K562 (cell line): Measurements from ENCODE around the gene IFNA5. TPM values are rescaled to one million over a fixed set of nuclear protein-coding genes. Genes with fewer than 3 reads are reported as not detected.

Source experiments
- ATAC-seq: fragments of 200-7000 bp; cut with Tn5 transposase; 3 replicates; pipeline ENCODE4 v1.9.1; 2020; ENCODE audit warnings: moderate library complexity
- BruUV-seq: library from RNA; stranded (reverse); fragments of 400-500 nt; replicated peaks from 2 replicates; lab custom pipeline; 2021; lab: Mats Ljungman, UMichigan
- CTCF ChIA-PET: fragments of 300-600 bp; formaldehyde crosslinking; extraction: SDS; loops from one replicate; lab custom pipeline; 2021; ENCODE audit warnings: low intra/inter-chr PET ratio; lab: Yijun Ruan, JAX
- POLR2A ChIA-PET: fragments of 300-600, 350-650 bp; sonication (Branson Sonifier 250); formaldehyde crosslinking; extraction: SDS; loops from one replicate; lab custom pipeline; 2021; ENCODE audit warnings: antibody characterized with exemption, inconsistent platforms; lab: Yijun Ruan, JAX
- DNase-seq, 4 experiments: peaks; one replicate each; pipeline versions ENCODE4 v3.0.0 to v3.0.0-alpha.2; 2011 to 2018; ENCODE audit warnings: low spot score in 3 of 4, mixed read lengths in 3 of 4; ENCODE audit errors: extremely low read depth in 1 of 4
- FAIRE-seq: peaks from 2 replicates; lab custom pipeline; 2011; peaks lifted over from hg19 to GRCh38; lab: Jason Lieb, UNC
- H2AFZ ChIP-seq: 2 replicates; pipeline ENCODE4 v1.6.0; 2011; ENCODE audit warnings: low read depth, low read length, control low read depth, inconsistent platforms
- H3K27ac ChIP-seq: fragments of 200-600 bp; 3 replicates; pipeline ENCODE4 v1.8.0; 2011; ENCODE audit warnings: low read depth, mild to moderate bottlenecking, control low read depth, inconsistent platforms, low read length, moderate library complexity, mixed read lengths; ENCODE audit errors: extremely low read depth
- H3K27me3 ChIP-seq, 2 experiments: fragments of 300-600 bp in 1 of 2; 2 replicates in 1 of 2; 3 replicates in 1 of 2; pipeline versions ENCODE4 v1.6.0 to v1.8.0; 2011; ENCODE audit warnings: inconsistent platforms in 2 of 2, low read length in 2 of 2, mild to moderate bottlenecking in 1 of 2, mixed read lengths in 1 of 2, moderate library complexity in 1 of 2; ENCODE audit not compliant: control insufficient read depth in 2 of 2, insufficient read depth in 2 of 2
- H3K36me3 ChIP-seq: fragments of 300-600 bp; 3 replicates; pipeline ENCODE4 v1.8.0; 2011; ENCODE audit warnings: mild to moderate bottlenecking, low read length, inconsistent platforms; ENCODE audit not compliant: control insufficient read depth, insufficient read depth
- H3K4me1 ChIP-seq, 2 experiments: fragments of 200-600 bp in 1 of 2; replicated peaks in 1 of 2; 2 replicates in 1 of 2; 3 replicates in 1 of 2; pipeline versions ENCODE4 v1.5.1 to v1.8.0; 2011; ENCODE audit warnings: inconsistent platforms in 2 of 2, low read length in 2 of 2, mild to moderate bottlenecking in 1 of 2, mixed read lengths in 1 of 2, moderate library complexity in 1 of 2; ENCODE audit not compliant: control insufficient read depth in 2 of 2, insufficient read depth in 2 of 2
- H3K4me2 ChIP-seq: 2 replicates; pipeline ENCODE4 v1.6.1; 2011; ENCODE audit warnings: low read length, control low read depth, inconsistent platforms, mixed read lengths; ENCODE audit not compliant: insufficient read depth
- H3K4me3 ChIP-seq: fragments of 200-600 bp; sonication (generic), shearing (Covaris generic); 2 replicates; pipeline ENCODE4 v1.5.1; 2016; ENCODE audit warnings: control low read depth, inconsistent platforms
- H3K79me2 ChIP-seq: fragments of 200-600 bp; 3 replicates; pipeline ENCODE4 v1.8.0; 2011; ENCODE audit warnings: low read length, inconsistent platforms; ENCODE audit not compliant: control insufficient read depth, insufficient read depth
- H3K9ac ChIP-seq, 2 experiments: 2 replicates each; pipeline versions ENCODE4 v1.6.0 to v1.6.1; 2011; ENCODE audit warnings: low read depth in 2 of 2, low read length in 2 of 2, control low read depth in 1 of 2, inconsistent platforms in 1 of 2, mild to moderate bottlenecking in 1 of 2, mixed read lengths in 1 of 2; ENCODE audit not compliant: insufficient read depth in 1 of 2
- H3K9me1 ChIP-seq: one replicate; pipeline ENCODE4 v1.6.0; 2011; ENCODE audit warnings: inconsistent platforms, mild to moderate bottlenecking, low read length, moderate library complexity; ENCODE audit not compliant: control insufficient read depth, insufficient read depth
- H3K9me3 ChIP-seq: replicated peaks from 2 replicates; pipeline ENCODE4 v1.5.1; 2011; ENCODE audit warnings: low read depth, low read length, inconsistent platforms; ENCODE audit not compliant: control insufficient read depth, insufficient read depth
- H4K20me1 ChIP-seq: replicated peaks from 2 replicates; pipeline ENCODE4 v1.6.1; 2011; ENCODE audit warnings: low read length, inconsistent platforms, mixed read lengths; ENCODE audit not compliant: control insufficient read depth, insufficient read depth
- HDAC8 ChIP-seq: fragments of 450-650 bp; IDR thresholded peaks from 2 replicates; pipeline ENCODE4 v1.6.1; 2016; ENCODE audit warnings: mild to moderate bottlenecking, missing genetic modification characterization, moderate library complexity, missing compliant biosample characterization
- HOXB6 ChIP-seq: fragments of 250-450 bp; sonication (Bioruptor Pico); IDR thresholded peaks from 2 replicates; pipeline ENCODE4 v1.5.1; 2022; ENCODE audit warnings: mild to moderate bottlenecking, borderline replicate concordance
- LARP7 ChIP-seq: fragments of 450-650 bp; IDR thresholded peaks from 2 replicates; pipeline ENCODE4 v1.6.1; 2016
- MTA2 ChIP-seq: fragments of 450-650 bp; IDR thresholded peaks from 2 replicates; pipeline ENCODE4 v1.6.1; 2016; ENCODE audit warnings: low read depth
- NCOR1 ChIP-seq: fragments of 450-650 bp; IDR thresholded peaks from 2 replicates; pipeline ENCODE4 v1.6.1; 2016; ENCODE audit warnings: mild to moderate bottlenecking, moderate library complexity
- RBM22 ChIP-seq: fragments of 200-400 bp; formaldehyde crosslinking; IDR thresholded peaks from 2 replicates; pipeline ENCODE4 v1.6.1; 2018; ENCODE audit warnings: low read length, low read depth; ENCODE audit not compliant: poor library complexity, severe bottlenecking
- RERE ChIP-seq: sonication (generic); formaldehyde crosslinking; IDR thresholded peaks from 2 replicates; pipeline ENCODE4 v1.8.0; 2023; ENCODE audit warnings: missing genetic modification reagents, mild to moderate bottlenecking, borderline replicate concordance
- SLC30A9 ChIP-seq: fragments of 250-450 bp; sonication (Bioruptor Pico); IDR thresholded peaks from 2 replicates; pipeline ENCODE4 v1.8.0; 2022; ENCODE audit warnings: mild to moderate bottlenecking, moderate library complexity
- SMARCC2 ChIP-seq: fragments of 450-650 bp; IDR thresholded peaks from 2 replicates; pipeline ENCODE4 v1.6.1; 2017; ENCODE audit warnings: antibody characterized with exemption, moderate library complexity, mild to moderate bottlenecking, low read depth
- TBL1XR1 ChIP-seq, 2 experiments: IDR thresholded peaks; 2 replicates each; pipeline ENCODE4 v1.6.1; 2012; ENCODE audit warnings: improper control_type of control experiment in 2 of 2, low read length in 2 of 2, mild to moderate bottlenecking in 1 of 2
- XRCC4 ChIP-seq: IDR thresholded peaks from one replicate; pipeline ENCODE4 v1.6.1; 2011; ENCODE audit not compliant: insufficient read depth, insufficient read length; ENCODE audit errors: extremely low read depth
- ZBTB49 ChIP-seq: sonication (generic); formaldehyde crosslinking; IDR thresholded peaks from 2 replicates; pipeline ENCODE4 v1.8.0; 2022; ENCODE audit warnings: missing genetic modification reagents, mild to moderate bottlenecking, borderline replicate concordance
- ZFP91 ChIP-seq: sonication (generic); formaldehyde crosslinking; IDR thresholded peaks from 2 replicates; pipeline ENCODE4 v1.8.0; 2022; ENCODE audit warnings: mild to moderate bottlenecking, missing genetic modification reagents
- ZNF316 ChIP-seq: fragments of 450-650 bp; IDR thresholded peaks from 2 replicates; pipeline ENCODE4 v1.6.1; 2016
- ZNF696 ChIP-seq: fragments of 250-450 bp; sonication (Bioruptor Pico); conservative IDR thresholded peaks from 2 replicates; pipeline ENCODE4 v1.4.0; 2020; ENCODE audit warnings: mild to moderate bottlenecking, moderate library complexity
- WGBS: fragments of 100-300 bp; shearing (Covaris generic); methylation state at CpG from one replicate; pipeline ENCODE4 v1.1.6; 2016; ENCODE audit warnings: low coverage, mixed read lengths; ENCODE audit not compliant: insufficient coverage; ENCODE audit errors: missing lambda C conversion rate; 5-methylcytosine and 5-hydroxymethylcytosine counted together
- in situ Hi-C: fragments of 300-500 bp; cut with MboI; formaldehyde crosslinking; loops from 4 replicates; pipeline ENCODE4 v1.15.0; 2018; ENCODE audit warnings: inconsistent platforms, mixed read lengths
- intact Hi-C: fragments of 100-400 bp; cut with micrococcal nuclease; formaldehyde crosslinking; loops from 2 replicates; pipeline ENCODE4 v1.14.2; 2022
- polyA plus RNA-seq, 8 experiments: library from polyadenylated mRNA; depleted of rRNA in 4 of 8; stranded (reverse) in 5 of 8; unstranded in 3 of 8; fragments of >200 nt; fragmentation: Nextera tagmentation in 2 of 8; fragmentation: Illumina TruSeq in 1 of 8; extraction: Ambion mirVana in 2 of 8; extraction: Trizol in 1 of 8; gene quantifications; 2 replicates each; pipeline versions ENCODE4 v1.2.1 to v1.2.3, GENCODE V29; 2011 to 2014; ENCODE audit warnings: inconsistent platforms in 1 of 8, missing spikeins in 1 of 8
- total RNA-seq, 7 experiments: library from RNA; depleted of rRNA in 6 of 7; stranded (reverse); fragments of >200 nt in 6 of 7; fragmentation: Illumina TruSeq in 2 of 7; extraction: Trizol in 2 of 7; gene quantifications; 2 replicates each; pipeline versions ENCODE4 v1.2.1 to v1.2.3, GENCODE V29; 2011 to 2021; ENCODE audit warnings: low replicate concordance in 1 of 7

The IFNA5 gene
- total and polyA plus RNA-seq, 9 of the 15 experiments (the other 6 are each of a cell fraction or from before 2014, with no cell fraction given), result not detected

DNA sequence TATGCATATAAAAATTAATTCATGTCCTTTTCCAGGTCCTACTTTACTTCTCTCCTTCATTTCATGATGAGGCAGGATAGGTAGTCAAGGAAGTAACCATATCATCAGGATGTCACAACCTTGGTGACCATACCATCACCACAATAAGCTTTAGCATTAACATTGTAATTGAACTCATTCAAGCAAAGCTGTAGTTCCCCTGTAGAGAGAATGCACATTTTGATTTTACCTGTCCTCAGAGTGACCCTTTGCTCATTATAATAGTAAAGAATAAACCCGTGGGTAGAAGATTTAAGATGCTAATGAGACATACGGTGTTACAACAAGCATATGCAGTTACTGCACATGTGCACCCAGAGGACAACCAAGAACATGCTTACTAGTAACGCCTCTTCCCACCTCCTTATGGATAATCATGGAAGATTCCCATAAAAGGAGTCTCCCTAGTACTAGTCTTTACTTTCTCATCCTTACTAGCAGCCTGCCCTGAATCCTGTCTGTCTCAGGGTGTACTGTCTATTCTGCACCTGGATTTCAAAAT is 43.4 kb upstream of the IFNA5 start:
- no peak overlapping the region for H3K4me3 ChIP-seq
- intact Hi-C loops, result no loop called here
- H3K4me2 ChIP-seq, result no peak overlapping the region
- POLR2A ChIA-PET, result no interaction called here
- no peak overlapping the region for H3K9ac ChIP-seq
- H3K27me3 ChIP-seq, result no peaks in the 10 kb centered on the region
- H3K9me1 ChIP-seq, result no peaks in the 10 kb centered on the region
- CTCF ChIA-PET, result no interaction called here
- no peaks in the 10 kb centered on the region for H3K4me1 ChIP-seq
- no peak for DNase-seq
- H3K27ac ChIP-seq, result no peak overlapping the region
- H3K9me3 ChIP-seq, result no peaks in the 10 kb centered on the region
- H2AFZ ChIP-seq, result no peak overlapping the region
- WGBS, result no CpG with 5 or more reads among the region's 3 CpGs
- H3K36me3 ChIP-seq, result no peaks in the 10 kb centered on the region
- ATAC-seq, result no peak
- no peak for FAIRE-seq
- BruUV-seq, result no TSS peak
- no peaks in the 10 kb centered on the region for H3K79me2 ChIP-seq
- no peaks in the 10 kb centered on the region for H4K20me1 ChIP-seq
- in situ Hi-C loops, result no loop called here
- TF ChIP-seq MTA2 (no peak), RBM22 (no peak), SMARCC2 (no peak), ZNF316 (no peak), XRCC4 (no peak), TBL1XR1 (IDR thresholded peaks at IDR 0.05; ENCODE audit: low read length in 2 of 2) (no peak), RERE (CRISPR knock-in tag) (no peak), ZFP91 (CRISPR knock-in tag) (no peak), NCOR1 (no peak), ZBTB49 (no peak), SLC30A9 (no peak), HDAC8 (tag) (no peak), ZNF696 (CRISPR knock-in tag) (no peak), LARP7 (no peak), HOXB6 (CRISPR knock-in tag) (no peak)
